ENCODE measurements around the gene TARBP1.
"Not testable (repeated sequence)": the region's sequence is repeated elsewhere in the genome, so short reads cannot be mapped to it uniquely, and the experiment has no call there.

The TARBP1 gene

GRCh38 chr1:234395297-234395696 lies 83.7 kb downstream of the TARBP1 start:
- no peak for DNase-seq (ENCODE audit: low spot score)

- no peak for DNase-seq (ENCODE audit: low spot score)
Measured at GRCh38 chr1:234393190-234393589, 85.8 kb downstream of the TARBP1 start.

GRCh38 chr1:234388094-234388493 lies 90.9 kb downstream of the TARBP1 start:
- no peak for DNase-seq (ENCODE audit: low spot score)

GRCh38 chr1:234386122-234386521 lies 92.9 kb downstream of the TARBP1 start:
- DNase-seq (ENCODE audit: low spot score) = no peak

- no peak for DNase-seq (ENCODE audit: low spot score)
Measured at GRCh38 chr1:234381699-234382555, 97.1 kb downstream of the TARBP1 start.

GRCh38 chr1:234379591-234380109 lies 99.3 kb downstream of the TARBP1 start:
- DNase-seq (ENCODE audit: low spot score) = not testable (repeated sequence)

- no peak for DNase-seq (ENCODE audit: low spot score)
Measured at GRCh38 chr1:234375672-234376071, 103.3 kb downstream of the TARBP1 start.

GRCh38 chr1:234373959-234374254 lies 105.1 kb downstream of the TARBP1 start:
- DNase-seq (ENCODE audit: low spot score) = no peak

- DNase-seq (ENCODE audit: low spot score) = peak; percentile 92
Measured at GRCh38 chr1:234373064-234373958, 105.7 kb downstream of the TARBP1 start, which contains the start of gene COA6. Gene COA6, plus strand, starts transcription at chr1:234373456. Its CDS starts 11 bp downstream, at chr1:234373467.

GRCh38 chr1:234372011-234372757 lies 106.8 kb downstream of the TARBP1 start:
- DNase-seq (ENCODE audit: low spot score) = no peak

GRCh38 chr1:234371414-234371813 lies 107.6 kb downstream of the TARBP1 start:
- DNase-seq (ENCODE audit: low spot score) = no peak

GRCh38 chr1:234369784-234370183 lies 109.2 kb downstream of the TARBP1 start:
- no peak for DNase-seq (ENCODE audit: low spot score)

GRCh38 chr1:234369033-234369430 lies 109.9 kb downstream of the TARBP1 start:
- DNase-seq (ENCODE audit: low spot score) = no peak

- DNase-seq (ENCODE audit: low spot score) = peak; percentile 77
Measured at GRCh38 chr1:234368320-234369032, 110.5 kb downstream of the TARBP1 start.

- no peak for DNase-seq (ENCODE audit: low spot score)
Measured at GRCh38 chr1:234362558-234362957, 116.4 kb downstream of the TARBP1 start.

- no peak for DNase-seq (ENCODE audit: low spot score)
Measured at GRCh38 chr1:234361102-234361603, 117.8 kb downstream of the TARBP1 start.

- DNase-seq (ENCODE audit: low spot score) = no peak
Measured at GRCh38 chr1:234357831-234358230, 121.1 kb downstream of the TARBP1 start.

- DNase-seq (ENCODE audit: low spot score) = peak; percentile 13
Measured at GRCh38 chr1:234356615-234357269, 122.2 kb downstream of the TARBP1 start.

- no peak for DNase-seq (ENCODE audit: low spot score)
Measured at GRCh38 chr1:234355782-234356510, 123.0 kb downstream of the TARBP1 start.

- DNase-seq (ENCODE audit: low spot score) = no peak
Measured at GRCh38 chr1:234348964-234349363, 130.0 kb downstream of the TARBP1 start.

Data from putamen (tissue), 1 donor.